DMS 273 (cell line): ENCODE data around the gene CNIH1.
"Not testable (repeated sequence)": the region's sequence is repeated elsewhere in the genome, so short reads cannot be mapped to it uniquely, and the experiment has no call there.

Experiments
- DNase-seq: peaks from one replicate; lab custom pipeline; 2025; ENCODE audit not compliant: unreplicated experiment; lab: John Stamatoyannopoulos, UW

Gene CNIH1

GRCh38 chr14:54437954-54438353 lies 3.2 kb downstream of the CNIH1 start:
- DNase-seq: not testable (repeated sequence)

DNA sequence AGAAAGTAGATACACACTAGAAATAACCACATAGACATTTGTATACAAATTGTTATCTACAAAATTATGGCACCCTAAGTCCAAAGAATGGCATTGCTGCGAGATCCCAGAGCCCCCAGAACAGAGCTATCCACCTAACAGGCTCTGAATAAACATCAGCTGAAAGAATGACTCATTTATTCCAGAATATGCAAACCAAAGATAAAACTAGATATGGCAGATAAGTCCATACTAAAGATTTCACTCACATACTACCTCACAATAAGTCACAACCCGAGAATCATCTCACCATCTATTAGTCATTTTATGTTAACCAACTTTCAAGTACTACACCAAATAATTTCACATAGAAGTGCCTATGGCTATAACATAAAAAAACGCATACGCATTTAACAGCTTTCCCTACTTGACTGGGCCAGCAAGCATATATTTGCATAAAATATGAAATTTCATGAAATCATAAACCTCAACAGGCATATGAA lies 5.6 kb downstream of the CNIH1 start:
- no peak for DNase-seq

- DNase-seq: no peak
Observed at GRCh38 chr14:54428527-54428926, 12.6 kb downstream of the CNIH1 start.

- DNase-seq: no peak
Observed at GRCh38 chr14:54427871-54428270, 13.3 kb downstream of the CNIH1 start.

- DNase-seq: no peak
Observed at GRCh38 chr14:54425537-54426274, 15.5 kb downstream of the CNIH1 start.

GRCh38 chr14:54425068-54425467 lies 16.1 kb downstream of the CNIH1 start:
- DNase-seq: no peak

DNA sequence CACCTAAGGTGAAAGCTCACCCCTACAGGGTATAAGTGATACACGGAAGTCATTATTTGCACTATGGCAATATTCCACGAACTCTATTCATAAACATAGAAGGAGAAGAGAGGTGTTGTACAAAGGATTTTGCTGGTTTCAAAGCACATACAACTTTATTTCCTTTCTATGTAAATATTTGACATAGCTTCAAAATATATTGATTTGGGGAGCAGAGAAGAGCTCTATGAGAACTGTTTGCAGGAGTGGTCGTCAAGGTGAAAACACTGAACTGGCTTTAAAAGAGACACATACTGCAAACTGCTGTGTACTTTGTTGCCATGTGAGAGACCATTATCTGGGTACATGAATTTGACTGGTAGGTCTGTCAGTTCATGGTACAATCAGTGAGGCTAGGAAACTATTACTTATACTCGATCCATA lies 16.7 kb downstream of the CNIH1 start:
- DNase-seq: no peak

- DNase-seq: no peak
Observed at GRCh38 chr14:54423991-54424390, 17.2 kb downstream of the CNIH1 start.

- DNase-seq: peak; percentile 71
Observed at GRCh38 chr14:54420478-54421142, 20.6 kb downstream of the CNIH1 start.

- DNase-seq: no peak
Observed at GRCh38 chr14:54411371-54411770, 29.8 kb downstream of the CNIH1 start.

- no peak for DNase-seq
Observed at GRCh38 chr14:54410215-54410614, 31.0 kb downstream of the CNIH1 start.

- DNase-seq: not testable (repeated sequence)
Observed at GRCh38 chr14:54403401-54404005, 37.7 kb downstream of the CNIH1 start.

- no peak for DNase-seq
Observed at GRCh38 chr14:54399560-54399959, 41.6 kb downstream of the CNIH1 start.

- DNase-seq: peak; percentile 100
Observed at GRCh38 chr14:54396493-54397335, 44.5 kb downstream of the CNIH1 start, which contains the start of gene CDKN3. CDKN3 (plus strand) TSS chr14:54397007; CDS start chr14:54397069, 62 bp downstream.

DNA sequence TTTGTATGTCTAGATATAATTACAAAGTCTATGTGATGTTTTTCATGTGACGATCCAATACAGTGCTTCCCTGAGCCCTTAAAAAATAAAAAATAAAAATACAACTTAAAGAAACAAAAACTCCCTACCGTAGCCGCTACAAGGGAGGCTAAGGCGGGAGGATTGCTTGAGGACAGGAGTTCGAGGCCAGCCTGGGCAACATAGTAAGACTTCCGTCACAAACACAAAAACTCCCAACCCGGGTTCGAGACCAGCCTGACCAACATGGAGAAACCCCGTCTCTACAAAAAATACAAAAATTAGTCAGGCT lies 45.0 kb downstream of the CNIH1 start:
- DNase-seq: no peak

GRCh38 chr14:54395716-54396115 lies 45.5 kb downstream of the CNIH1 start:
- no peak for DNase-seq

DNA sequence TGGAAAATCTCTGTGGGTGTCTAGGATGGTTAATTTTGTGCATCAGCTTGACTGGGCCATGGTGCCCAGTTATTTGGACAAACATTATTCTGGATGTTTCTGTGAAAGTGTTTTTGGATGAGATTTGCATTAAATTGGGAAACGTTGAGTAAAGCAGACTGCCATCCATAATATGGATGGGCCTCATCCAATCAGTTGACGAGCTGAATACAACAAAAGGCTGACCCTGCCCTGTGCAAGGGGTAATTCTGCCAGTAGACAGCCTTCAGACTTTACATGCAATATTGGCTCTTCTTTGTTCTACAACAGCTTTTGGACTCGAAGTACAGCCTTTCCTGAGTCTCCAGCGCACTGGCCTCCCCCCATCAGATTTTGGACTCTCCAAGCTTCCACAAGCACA lies 45.9 kb downstream of the CNIH1 start:
- no peak for DNase-seq

DNA sequence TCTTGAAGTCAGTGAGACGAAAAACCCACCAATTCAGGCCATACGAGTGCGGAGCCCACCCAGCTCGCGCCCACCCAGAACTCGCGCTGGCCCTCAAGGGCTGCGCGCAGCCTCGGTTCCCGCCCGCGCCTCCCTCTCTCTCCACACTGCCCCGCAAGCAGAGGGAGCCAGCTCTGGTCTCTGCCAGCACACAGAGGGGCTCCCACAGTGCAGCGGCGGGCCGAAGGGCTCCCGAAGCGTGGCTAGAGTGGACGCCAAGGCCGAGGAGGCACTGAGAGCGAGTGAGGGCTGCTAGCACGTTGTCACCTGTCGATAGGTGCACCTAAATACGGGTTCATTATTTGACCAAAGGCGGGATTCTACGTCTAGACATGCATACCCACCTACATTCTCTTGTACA lies 46.6 kb downstream of the CNIH1 start:
- DNase-seq: no peak

DNA sequence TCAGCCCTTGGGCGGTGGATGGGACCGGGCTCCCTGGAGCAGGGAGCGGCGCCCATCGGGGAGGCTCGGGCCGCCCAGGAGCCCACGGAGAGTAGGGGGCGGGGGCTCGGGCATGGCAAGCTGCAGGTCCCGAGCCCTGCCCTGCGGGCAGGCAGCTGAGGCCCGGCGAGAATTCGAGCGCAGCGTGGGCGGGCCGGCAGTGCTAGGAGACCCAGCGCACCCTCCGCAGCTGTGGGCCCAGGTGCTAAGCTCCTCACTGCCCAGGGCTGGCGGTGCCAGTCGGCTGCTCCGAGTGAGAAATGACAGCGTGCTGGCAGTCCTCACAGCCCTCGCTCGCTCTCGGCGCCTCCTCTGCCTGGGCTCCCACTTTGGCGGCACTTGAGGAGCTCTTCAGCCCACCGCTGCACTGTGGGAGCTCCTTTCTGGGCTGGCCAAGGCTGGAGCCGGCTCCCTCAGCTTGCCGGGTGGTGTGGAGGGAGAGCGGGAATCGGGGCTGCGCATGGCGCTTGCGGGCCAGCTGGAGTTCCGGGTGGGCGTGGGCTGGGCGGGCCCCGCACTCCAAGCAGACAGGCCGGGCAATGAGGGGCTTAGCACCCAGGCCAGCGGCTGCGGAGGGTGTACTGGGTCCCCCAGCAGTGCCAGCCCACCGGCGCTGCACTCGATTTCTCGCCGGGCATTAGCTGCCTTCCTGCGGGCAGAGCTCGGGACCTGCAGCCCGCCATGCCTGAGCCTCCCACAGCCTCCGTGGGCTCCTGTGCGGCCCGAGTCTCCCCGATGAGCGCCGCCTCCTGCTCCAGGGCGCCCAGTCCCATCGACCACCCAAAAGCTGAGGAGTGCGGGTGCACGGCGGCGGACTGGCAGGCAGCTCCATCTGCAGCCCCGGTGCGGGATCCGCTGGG lies 47.9 kb downstream of the CNIH1 start:
- not testable (repeated sequence) for DNase-seq
